SH-SY5Y (cell line): ENCODE results near the gene SETD9.

Experiments used
- GATA2 ChIP-seq: IDR thresholded peaks from 2 replicates; pipeline ENCODE4 v1.6.1; 2011; ENCODE audit warnings: mild to moderate bottlenecking, low read depth, low read length
- GATA3 ChIP-seq: IDR thresholded peaks from 2 replicates; pipeline ENCODE4 v1.6.1; 2011; ENCODE audit warnings: low read depth, mild to moderate bottlenecking, low read length, moderate library complexity

DNA sequence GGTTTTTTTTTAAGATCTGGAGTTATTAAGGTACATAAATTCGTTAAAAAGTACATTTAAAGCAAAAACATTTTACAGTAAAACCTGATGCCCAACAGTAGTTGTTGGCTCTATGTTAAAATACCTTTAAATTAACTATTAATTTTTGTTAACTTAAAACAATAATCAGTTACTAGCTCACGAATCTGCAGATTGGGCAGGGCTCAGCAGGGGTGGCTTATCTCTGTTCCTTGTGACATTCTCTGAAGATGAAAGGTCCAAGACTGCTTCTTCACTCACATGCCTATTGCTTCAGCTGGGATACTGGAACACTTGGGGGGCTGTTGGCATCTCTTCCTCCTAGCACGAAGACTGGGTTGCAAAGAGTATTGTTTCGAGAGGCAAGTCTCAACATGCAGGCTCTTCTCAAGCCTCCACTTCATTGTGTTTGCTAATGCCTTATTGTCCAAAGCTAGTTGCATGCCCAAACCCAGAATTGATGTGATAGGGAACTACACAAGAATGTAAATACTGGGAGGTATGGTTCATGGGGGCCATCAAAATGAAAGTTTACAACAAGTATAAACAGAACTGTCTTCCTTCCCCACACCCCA lies 47.4 kb upstream of the SETD9 start:
- TF ChIP-seq GATA3 = no peak
- no peak for TF ChIP-seq GATA2
